ENCODE results near the gene TRAK1.

GRCh38 chr3:42273361-42273760, 182.2 kb downstream of the TRAK1 start:
- TF ChIP-seq CTCF (IDR thresholded peaks at IDR 0.05) (no peak), POLR2AphosphoS5 (IDR thresholded peaks at IDR 0.05) (no peak), POLR2A (IDR thresholded peaks at IDR 0.05) (no peak), EP300 (IDR thresholded peaks at IDR 0.05) (no peak)
